Neuron (in vitro differentiated cells): Measurements from ENCODE around the gene GRID2.

ENCODE experiments used
- H2AFZ ChIP-seq: one replicate; pipeline ENCODE4 v1.6.1; 2013; ENCODE audit warnings: low read depth, mild to moderate bottlenecking, inconsistent platforms, low read length, moderate library complexity
- H3K27me3 ChIP-seq: one replicate; pipeline ENCODE4 v1.6.1; 2013; ENCODE audit warnings: low read length; ENCODE audit not compliant: insufficient read depth
- H3K36me3 ChIP-seq: one replicate; pipeline ENCODE4 v1.6.1; 2013; ENCODE audit warnings: low read length; ENCODE audit not compliant: insufficient read depth
- H3K4me1 ChIP-seq: one replicate; pipeline ENCODE4 v1.6.1; 2013; ENCODE audit warnings: low read length; ENCODE audit not compliant: insufficient read depth
- H3K4me3 ChIP-seq: 2 replicates; pipeline ENCODE4 v1.5.1; 2013; ENCODE audit warnings: mild to moderate bottlenecking, low read length, moderate library complexity
- H3K9me3 ChIP-seq: one replicate; pipeline ENCODE4 v1.6.1; 2013; ENCODE audit warnings: low read length

Gene GRID2

GRCh38 chr4:92760433-92760832 is 456.7 kb downstream of the GRID2 start:
- H3K4me3 ChIP-seq, result no peak overlapping the region
- no peak overlapping the region for H2AFZ ChIP-seq
- no peaks in the 10 kb centered on the region for H3K27me3 ChIP-seq
- no peaks in the 10 kb centered on the region for H3K9me3 ChIP-seq
- H3K36me3 ChIP-seq, result no peaks in the 10 kb centered on the region
- peaks cover 9% of the 10 kb centered on the region for H3K4me1 ChIP-seq

DNA sequence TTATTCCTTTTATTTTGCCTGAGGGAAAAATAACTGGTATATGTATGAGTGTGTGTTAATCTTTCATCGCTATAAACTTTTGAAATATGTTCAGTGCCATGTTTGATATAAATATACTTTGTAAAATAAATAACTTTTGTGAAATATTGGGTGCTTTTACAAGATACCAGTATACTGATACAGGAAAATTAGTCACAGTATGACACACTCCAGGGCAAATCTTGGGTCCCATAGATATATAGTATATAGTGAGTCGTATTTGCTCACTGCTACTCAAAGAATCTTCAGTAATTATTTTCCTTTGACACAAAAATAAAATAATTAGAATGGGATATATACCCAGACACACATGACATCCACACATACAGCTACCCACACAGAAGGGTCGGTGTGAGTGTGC is 472.3 kb downstream of the GRID2 start:
- Histone ChIP-seq H3K4me1 (no peaks in the 10 kb centered on the region), H2AFZ (no peak overlapping the region), H3K9me3 (no peaks in the 10 kb centered on the region), H3K4me3 (no peak overlapping the region), H3K27me3 (no peaks in the 10 kb centered on the region), H3K36me3 (no peaks in the 10 kb centered on the region)

DNA sequence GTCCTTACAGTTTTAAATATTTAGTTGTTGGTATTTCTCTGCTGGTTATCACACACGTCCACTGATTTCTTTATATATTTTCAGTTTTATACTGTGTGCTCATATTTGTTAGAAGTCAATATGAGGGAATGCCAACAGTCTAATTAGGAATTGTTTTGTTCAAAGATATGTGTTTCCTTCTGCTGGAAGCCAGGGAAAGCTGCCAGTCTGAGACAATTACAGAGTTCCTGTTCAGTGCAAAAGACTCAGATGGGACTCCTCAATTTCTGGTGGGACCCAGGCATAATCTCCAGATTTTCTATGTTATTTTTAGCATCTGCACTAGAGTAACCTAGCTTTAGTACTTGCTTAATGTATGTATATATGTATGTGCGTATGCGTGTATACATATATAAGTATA is 486.0 kb downstream of the GRID2 start:
- Histone ChIP-seq H3K4me1 (no peaks in the 10 kb centered on the region), H2AFZ (no peak overlapping the region), H3K36me3 (no peaks in the 10 kb centered on the region), H3K4me3 (no peak overlapping the region), H3K9me3 (no peaks in the 10 kb centered on the region), H3K27me3 (no peaks in the 10 kb centered on the region)

GRCh38 chr4:92791871-92792440 is 488.2 kb downstream of the GRID2 start:
- no peak overlapping the region for H3K4me3 ChIP-seq
- no peaks in the 10 kb centered on the region for H3K27me3 ChIP-seq
- no peak overlapping the region for H2AFZ ChIP-seq
- H3K4me1 ChIP-seq, result no peaks in the 10 kb centered on the region
- H3K36me3 ChIP-seq, result no peaks in the 10 kb centered on the region
- no peaks in the 10 kb centered on the region for H3K9me3 ChIP-seq

DNA sequence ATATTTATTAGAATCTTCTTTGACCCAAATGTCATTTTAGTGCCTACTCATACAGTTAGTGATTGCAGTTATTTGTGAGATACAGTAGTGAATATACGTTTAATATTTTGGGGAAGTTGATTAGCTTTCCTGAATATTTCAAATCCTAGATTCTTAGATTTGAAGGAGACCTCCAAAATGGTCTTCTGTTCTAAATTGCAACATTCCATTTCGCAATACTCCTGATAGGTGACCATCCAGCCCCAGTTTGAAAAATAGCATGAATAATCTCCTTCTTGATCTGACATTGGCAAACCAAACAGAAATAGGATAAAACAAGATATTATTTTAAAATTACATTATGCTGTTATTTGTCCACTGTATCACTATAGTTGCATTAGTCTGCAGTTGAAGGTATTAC is 505.6 kb downstream of the GRID2 start:
- H3K4me3 ChIP-seq, result no peak overlapping the region
- no peaks in the 10 kb centered on the region for H3K36me3 ChIP-seq
- H3K27me3 ChIP-seq, result no peaks in the 10 kb centered on the region
- no peaks in the 10 kb centered on the region for H3K4me1 ChIP-seq
- H3K9me3 ChIP-seq, result no peaks in the 10 kb centered on the region
- H2AFZ ChIP-seq, result no peak overlapping the region

DNA sequence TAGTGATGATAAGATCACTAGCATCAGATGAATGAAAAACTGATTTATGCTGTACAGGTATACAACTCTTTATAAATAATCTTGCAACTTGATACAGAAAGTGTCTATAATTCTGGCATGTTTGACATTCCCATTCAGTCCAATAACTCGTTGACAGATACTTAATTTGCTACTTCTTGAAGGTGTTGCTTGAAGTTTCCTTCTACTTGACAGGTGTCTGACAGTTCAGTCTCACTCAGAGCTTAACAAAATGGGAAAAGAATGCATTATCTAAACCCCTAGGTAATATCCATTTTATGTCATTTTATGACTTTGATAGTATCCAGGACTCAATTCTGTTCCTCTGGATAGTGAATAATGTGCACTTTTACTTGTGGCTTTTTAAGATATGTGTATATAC is 508.9 kb downstream of the GRID2 start:
- Histone ChIP-seq H3K4me1 (no peaks in the 10 kb centered on the region), H3K4me3 (no peak overlapping the region), H2AFZ (no peak overlapping the region), H3K9me3 (no peaks in the 10 kb centered on the region), H3K27me3 (no peaks in the 10 kb centered on the region), H3K36me3 (no peaks in the 10 kb centered on the region)

GRCh38 chr4:92814677-92815076 is 510.9 kb downstream of the GRID2 start:
- no peak overlapping the region for H3K4me3 ChIP-seq
- no peaks in the 10 kb centered on the region for H3K27me3 ChIP-seq
- no peaks in the 10 kb centered on the region for H3K9me3 ChIP-seq
- H3K36me3 ChIP-seq, result no peaks in the 10 kb centered on the region
- H2AFZ ChIP-seq, result no peak overlapping the region
- no peaks in the 10 kb centered on the region for H3K4me1 ChIP-seq

GRCh38 chr4:92825256-92825655 is 521.5 kb downstream of the GRID2 start:
- Histone ChIP-seq H3K27me3 (no peaks in the 10 kb centered on the region), H3K9me3 (no peaks in the 10 kb centered on the region), H2AFZ (no peak overlapping the region), H3K4me1 (no peaks in the 10 kb centered on the region), H3K4me3 (no peak overlapping the region), H3K36me3 (no peaks in the 10 kb centered on the region)

- Histone ChIP-seq H3K4me3 (no peak overlapping the region), H3K9me3 (no peaks in the 10 kb centered on the region), H3K27me3 (no peaks in the 10 kb centered on the region), H3K4me1 (no peaks in the 10 kb centered on the region), H3K36me3 (no peaks in the 10 kb centered on the region), H2AFZ (no peak overlapping the region)
Observed at GRCh38 chr4:92825791-92826190, 522.0 kb downstream of the GRID2 start.

DNA sequence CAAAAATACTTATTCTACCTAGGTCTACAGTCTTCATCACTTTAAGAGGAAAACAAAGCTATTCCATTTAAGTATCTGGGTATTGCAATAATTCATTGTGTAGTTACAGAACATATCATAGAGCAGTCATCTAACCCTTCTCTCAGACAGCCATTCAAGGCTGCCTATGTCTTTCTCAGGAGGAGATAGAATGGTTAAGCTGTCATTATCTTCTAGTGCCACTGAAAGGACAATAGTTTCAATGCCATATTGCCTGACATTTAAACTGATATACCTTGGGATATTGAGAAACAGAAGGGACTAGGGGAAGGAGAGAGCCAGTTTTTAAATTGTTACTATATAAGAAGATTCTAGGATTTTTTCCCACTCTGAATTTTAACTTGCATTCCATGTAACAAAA is 527.0 kb downstream of the GRID2 start:
- H3K36me3 ChIP-seq, result no peaks in the 10 kb centered on the region
- no peaks in the 10 kb centered on the region for H3K9me3 ChIP-seq
- H3K4me3 ChIP-seq, result no peak overlapping the region
- no peaks in the 10 kb centered on the region for H3K27me3 ChIP-seq
- no peaks in the 10 kb centered on the region for H3K4me1 ChIP-seq
- no peak overlapping the region for H2AFZ ChIP-seq

GRCh38 chr4:92840880-92841279 is 537.1 kb downstream of the GRID2 start:
- no peaks in the 10 kb centered on the region for H3K36me3 ChIP-seq
- no peak overlapping the region for H3K4me3 ChIP-seq
- H2AFZ ChIP-seq, result no peak overlapping the region
- no peaks in the 10 kb centered on the region for H3K27me3 ChIP-seq
- H3K9me3 ChIP-seq, result no peaks in the 10 kb centered on the region
- no peaks in the 10 kb centered on the region for H3K4me1 ChIP-seq

DNA sequence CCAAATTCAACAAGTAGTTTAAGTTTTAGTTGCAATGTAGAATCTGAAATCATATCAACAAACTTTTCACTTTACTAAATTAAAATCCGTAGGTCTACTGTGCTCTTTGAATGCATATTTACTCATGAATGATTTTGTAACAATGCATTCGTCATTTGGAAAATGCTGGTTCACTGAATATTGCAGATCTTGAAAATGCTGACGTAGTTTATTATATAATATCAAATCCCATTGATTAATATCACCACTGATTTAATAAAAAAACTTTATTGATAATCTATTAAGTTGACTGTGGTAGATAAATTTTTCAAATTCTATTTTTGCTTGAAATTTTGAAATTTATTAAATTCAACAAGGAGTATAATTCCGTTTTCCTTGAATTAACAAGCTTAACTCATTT is 540.0 kb downstream of the GRID2 start:
- no peak overlapping the region for H3K4me3 ChIP-seq
- no peaks in the 10 kb centered on the region for H3K9me3 ChIP-seq
- no peaks in the 10 kb centered on the region for H3K27me3 ChIP-seq
- no peaks in the 10 kb centered on the region for H3K36me3 ChIP-seq
- H2AFZ ChIP-seq, result no peak overlapping the region
- peaks cover 7% of the 10 kb centered on the region for H3K4me1 ChIP-seq

DNA sequence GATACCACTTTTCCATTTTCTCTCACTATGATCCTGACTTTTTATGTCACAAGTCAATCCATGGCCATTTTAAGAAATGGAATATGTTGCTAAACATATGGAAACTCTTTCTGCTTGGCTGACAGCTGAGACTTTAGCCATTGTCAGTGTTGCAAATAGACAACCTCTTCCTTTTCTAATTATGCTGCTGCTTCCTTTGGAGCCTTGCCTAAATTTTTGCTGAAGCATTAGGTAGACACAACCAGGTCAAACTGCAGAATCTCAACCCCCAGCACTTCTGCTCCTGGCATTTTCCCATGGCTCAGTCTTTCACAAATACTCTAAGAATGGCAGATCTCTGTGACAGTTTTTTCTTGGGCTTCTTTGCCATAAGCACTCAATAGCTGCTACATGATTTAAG is 543.3 kb downstream of the GRID2 start:
- peaks cover 7% of the 10 kb centered on the region for H3K4me1 ChIP-seq
- no peaks in the 10 kb centered on the region for H3K36me3 ChIP-seq
- H2AFZ ChIP-seq, result peak overlapping the region; percentile 32
- H3K9me3 ChIP-seq, result no peaks in the 10 kb centered on the region
- H3K4me3 ChIP-seq, result no peak overlapping the region
- H3K27me3 ChIP-seq, result no peaks in the 10 kb centered on the region

- H3K4me1 ChIP-seq, result peaks cover 3% of the 10 kb centered on the region
- H2AFZ ChIP-seq, result no peak overlapping the region
- H3K27me3 ChIP-seq, result no peaks in the 10 kb centered on the region
- H3K4me3 ChIP-seq, result no peak overlapping the region
- no peaks in the 10 kb centered on the region for H3K9me3 ChIP-seq
- H3K36me3 ChIP-seq, result no peaks in the 10 kb centered on the region
Observed at GRCh38 chr4:92862509-92862908, 558.7 kb downstream of the GRID2 start.
